ENCODE measurements around the gene FBXL3. TPM values are rescaled to one million over a fixed set of nuclear protein-coding genes. Genes with fewer than 3 reads are reported as not detected.

The FBXL3 gene
- polyA plus RNA-seq, 1 of the 3 experiments (the other 2 are of a cell fraction): 13.6 TPM

DNA sequence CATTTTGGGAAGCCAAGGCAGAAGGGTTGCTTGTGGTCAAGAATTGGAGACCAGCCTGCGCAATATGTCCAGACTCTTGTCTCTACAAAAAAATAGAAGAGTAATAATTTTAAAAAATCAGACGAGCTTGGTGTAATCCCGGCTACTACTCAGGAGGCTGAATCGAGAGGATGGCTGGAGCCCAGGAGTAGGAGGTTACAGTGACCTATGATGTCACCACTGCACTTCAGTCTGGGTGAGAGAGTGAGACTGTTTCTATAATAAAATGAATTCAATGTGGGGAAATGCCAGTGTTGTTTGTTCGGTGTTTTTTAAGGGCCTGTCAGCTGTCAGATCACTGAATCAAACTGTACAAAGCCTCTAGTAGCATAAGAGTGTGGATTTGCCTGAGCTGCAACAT, 1.2 kb upstream of the FBXL3 start:
- ChIA-PET CTCF (no interaction called here), POLR2A (no interaction called here)
- no peaks in the 10 kb centered on the region for H3K27me3 ChIP-seq (ENCODE audit: insufficient read depth)
- H3K9me2 ChIP-seq: no peaks in the 10 kb centered on the region
- H4K20me1 ChIP-seq (ENCODE audit: insufficient read depth): peaks cover 31% of the 10 kb centered on the region
- H3K79me2 ChIP-seq (ENCODE audit: insufficient read depth): peaks cover 32% of the 10 kb centered on the region
- peak overlapping the region in 1 of 2 experiments; percentile 87; a peak in 1 of 4 replicates for H3K4me3 ChIP-seq (ENCODE audit: low read depth in 2 of 2, low read length in 1 of 2)
- DNase-seq: no peak
- peaks cover 10% of the 10 kb centered on the region for H3F3A ChIP-seq (replicated peaks; ENCODE audit: insufficient read depth)
- 74% methylated on average over 5 of the region's 5 CpGs for WGBS (ENCODE audit: low lambda C conversion rate)
- peak overlapping the region; percentile 86 for H2AFZ ChIP-seq (ENCODE audit: low read depth)
- peak overlapping the region in 1 of 2 experiments; percentile 82; a peak in 2 of 4 replicates for H3K27ac ChIP-seq (ENCODE audit: low read depth in 2 of 2, low read length in 1 of 2)
- H3K4me2 ChIP-seq: peak overlapping the region; percentile 70
- no peak overlapping the region for H3K9ac ChIP-seq
- H3K36me3 ChIP-seq (replicated peaks in 1 of 2; ENCODE audit: control insufficient read depth in 1 of 2, insufficient read depth in 2 of 2, low read length in 1 of 2): no peaks in the 10 kb centered on the region
- H3K9me3 ChIP-seq: no peaks in the 10 kb centered on the region
- H3K4me1 ChIP-seq (ENCODE audit: control insufficient read depth in 1 of 2, insufficient read depth in 2 of 2, low read depth in 1 of 2, low read length in 1 of 2): peaks cover 9 to 14% of the 10 kb centered on the region in 2 experiments; a peak in 3 of 4 replicates
- TF ChIP-seq RCOR1 (IDR thresholded peaks at IDR 0.05; ENCODE audit: low read length) (no peak), YY1 (IDR thresholded peaks at IDR 0.05; ENCODE audit: low read depth) (no peak), NFIC (IDR thresholded peaks at IDR 0.05; ENCODE audit: borderline replicate concordance) (no peak), RXRA (IDR thresholded peaks at IDR 0.05; ENCODE audit: borderline replicate concordance, low read depth) (no peak), SMC3 (IDR thresholded peaks at IDR 0.05; ENCODE audit: low read depth, low read length) (no peak), RFX5 (IDR thresholded peaks at IDR 0.05; ENCODE audit: low read length) (no peak), TCF12 (IDR thresholded peaks at IDR 0.05) (no peak), EZH2phosphoT487 (IDR thresholded peaks at IDR 0.05; ENCODE audit: borderline replicate concordance, low read depth) (no peak), GABPA (IDR thresholded peaks at IDR 0.05; ENCODE audit: low read depth) (no peak), EP300 (IDR thresholded peaks at IDR 0.05; ENCODE audit: borderline replicate concordance in 1 of 2, low read depth in 1 of 2, low read length in 1 of 2) (no peak)
- TF ChIP-seq, protein P1, sequence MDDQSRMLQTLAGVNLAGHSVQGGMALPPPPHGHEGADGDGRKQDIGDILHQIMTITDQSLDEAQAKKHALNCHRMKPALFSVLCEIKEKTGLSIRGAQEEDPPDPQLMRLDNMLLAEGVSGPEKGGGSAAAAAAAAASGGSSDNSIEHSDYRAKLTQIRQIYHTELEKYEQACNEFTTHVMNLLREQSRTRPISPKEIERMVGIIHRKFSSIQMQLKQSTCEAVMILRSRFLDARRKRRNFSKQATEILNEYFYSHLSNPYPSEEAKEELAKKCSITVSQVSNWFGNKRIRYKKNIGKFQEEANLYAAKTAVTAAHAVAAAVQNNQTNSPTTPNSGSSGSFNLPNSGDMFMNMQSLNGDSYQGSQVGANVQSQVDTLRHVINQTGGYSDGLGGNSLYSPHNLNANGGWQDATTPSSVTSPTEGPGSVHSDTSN (IDR thresholded peaks at IDR 0.05): no peak
- TF ChIP-seq, protein P2, sequence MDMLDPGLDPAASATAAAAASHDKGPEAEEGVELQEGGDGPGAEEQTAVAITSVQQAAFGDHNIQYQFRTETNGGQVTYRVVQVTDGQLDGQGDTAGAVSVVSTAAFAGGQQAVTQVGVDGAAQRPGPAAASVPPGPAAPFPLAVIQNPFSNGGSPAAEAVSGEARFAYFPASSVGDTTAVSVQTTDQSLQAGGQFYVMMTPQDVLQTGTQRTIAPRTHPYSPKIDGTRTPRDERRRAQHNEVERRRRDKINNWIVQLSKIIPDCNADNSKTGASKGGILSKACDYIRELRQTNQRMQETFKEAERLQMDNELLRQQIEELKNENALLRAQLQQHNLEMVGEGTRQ (IDR thresholded peaks at IDR 0.05; ENCODE audit: borderline replicate concordance, low read depth, low read length): no peak
- TF ChIP-seq, protein P3, sequence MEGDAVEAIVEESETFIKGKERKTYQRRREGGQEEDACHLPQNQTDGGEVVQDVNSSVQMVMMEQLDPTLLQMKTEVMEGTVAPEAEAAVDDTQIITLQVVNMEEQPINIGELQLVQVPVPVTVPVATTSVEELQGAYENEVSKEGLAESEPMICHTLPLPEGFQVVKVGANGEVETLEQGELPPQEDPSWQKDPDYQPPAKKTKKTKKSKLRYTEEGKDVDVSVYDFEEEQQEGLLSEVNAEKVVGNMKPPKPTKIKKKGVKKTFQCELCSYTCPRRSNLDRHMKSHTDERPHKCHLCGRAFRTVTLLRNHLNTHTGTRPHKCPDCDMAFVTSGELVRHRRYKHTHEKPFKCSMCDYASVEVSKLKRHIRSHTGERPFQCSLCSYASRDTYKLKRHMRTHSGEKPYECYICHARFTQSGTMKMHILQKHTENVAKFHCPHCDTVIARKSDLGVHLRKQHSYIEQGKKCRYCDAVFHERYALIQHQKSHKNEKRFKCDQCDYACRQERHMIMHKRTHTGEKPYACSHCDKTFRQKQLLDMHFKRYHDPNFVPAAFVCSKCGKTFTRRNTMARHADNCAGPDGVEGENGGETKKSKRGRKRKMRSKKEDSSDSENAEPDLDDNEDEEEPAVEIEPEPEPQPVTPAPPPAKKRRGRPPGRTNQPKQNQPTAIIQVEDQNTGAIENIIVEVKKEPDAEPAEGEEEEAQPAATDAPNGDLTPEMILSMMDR (IDR thresholded peaks at IDR 0.05): no peak
- TF ChIP-seq, protein P4, sequence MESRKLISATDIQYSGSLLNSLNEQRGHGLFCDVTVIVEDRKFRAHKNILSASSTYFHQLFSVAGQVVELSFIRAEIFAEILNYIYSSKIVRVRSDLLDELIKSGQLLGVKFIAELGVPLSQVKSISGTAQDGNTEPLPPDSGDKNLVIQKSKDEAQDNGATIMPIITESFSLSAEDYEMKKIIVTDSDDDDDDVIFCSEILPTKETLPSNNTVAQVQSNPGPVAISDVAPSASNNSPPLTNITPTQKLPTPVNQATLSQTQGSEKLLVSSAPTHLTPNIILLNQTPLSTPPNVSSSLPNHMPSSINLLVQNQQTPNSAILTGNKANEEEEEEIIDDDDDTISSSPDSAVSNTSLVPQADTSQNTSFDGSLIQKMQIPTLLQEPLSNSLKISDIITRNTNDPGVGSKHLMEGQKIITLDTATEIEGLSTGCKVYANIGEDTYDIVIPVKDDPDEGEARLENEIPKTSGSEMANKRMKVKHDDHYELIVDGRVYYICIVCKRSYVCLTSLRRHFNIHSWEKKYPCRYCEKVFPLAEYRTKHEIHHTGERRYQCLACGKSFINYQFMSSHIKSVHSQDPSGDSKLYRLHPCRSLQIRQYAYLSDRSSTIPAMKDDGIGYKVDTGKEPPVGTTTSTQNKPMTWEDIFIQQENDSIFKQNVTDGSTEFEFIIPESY (IDR thresholded peaks at IDR 0.05; ENCODE audit: borderline replicate concordance, low read depth): no peak
